Measurements from ENCODE around the gene ATXN10.
"Not testable (repeated sequence)": the region's sequence is repeated elsewhere in the genome, so short reads cannot be mapped to it uniquely, and the experiment has no call there.

ATXN10 gene

GRCh38 chr22:45671783-45672563, at the start of gene ATXN10:
ATXN10 (plus strand) TSS chr22:45671834; CDS start chr22:45672064, 230 bp downstream.
- peak; percentile 59 to 72 for DNase-seq (ENCODE audit: low read depth in 2 of 2)

- no peak for DNase-seq (ENCODE audit: low read depth in 2 of 2)
These were observed 49.6 kb upstream of the ATXN10 start for GRCh38 chr22:45621836-45622600.

- not testable (repeated sequence) for DNase-seq (ENCODE audit: low read depth in 2 of 2)
These were observed 48.0 kb upstream of the ATXN10 start for GRCh38 chr22:45623464-45624145.

- no peak for DNase-seq (ENCODE audit: low read depth in 2 of 2)
These were observed 45.4 kb upstream of the ATXN10 start for GRCh38 chr22:45626198-45626651.

GRCh38 chr22:45627489-45628233, 44.0 kb upstream of the ATXN10 start:
- no peak for DNase-seq (ENCODE audit: low read depth in 2 of 2)

GRCh38 chr22:45628515-45628914, 43.1 kb upstream of the ATXN10 start:
- DNase-seq (ENCODE audit: low read depth in 2 of 2): no peak

GRCh38 chr22:45629469-45630089, 42.1 kb upstream of the ATXN10 start:
- no peak for DNase-seq (ENCODE audit: low read depth in 2 of 2)

- DNase-seq (ENCODE audit: low read depth in 2 of 2): no peak
These were observed 41.2 kb upstream of the ATXN10 start for GRCh38 chr22:45630436-45630835.

GRCh38 chr22:45631140-45631840, 40.3 kb upstream of the ATXN10 start:
- DNase-seq (ENCODE audit: low read depth in 2 of 2): no peak

GRCh38 chr22:45631841-45632238, 39.8 kb upstream of the ATXN10 start:
- no peak for DNase-seq (ENCODE audit: low read depth in 2 of 2)

- no peak for DNase-seq (ENCODE audit: low read depth in 2 of 2)
These were observed 38.7 kb upstream of the ATXN10 start for GRCh38 chr22:45632791-45633515.

GRCh38 chr22:45636683-45637082, 35.0 kb upstream of the ATXN10 start:
- DNase-seq (ENCODE audit: low read depth in 2 of 2): no peak

- DNase-seq (ENCODE audit: low read depth in 2 of 2): no peak
These were observed 33.4 kb upstream of the ATXN10 start for GRCh38 chr22:45638197-45638596.

GRCh38 chr22:45638834-45639746, 32.5 kb upstream of the ATXN10 start:
- DNase-seq (ENCODE audit: low read depth in 2 of 2): no peak

- DNase-seq (ENCODE audit: low read depth in 2 of 2): no peak
These were observed 31.9 kb upstream of the ATXN10 start for GRCh38 chr22:45639747-45640102.

GRCh38 chr22:45640291-45640940, 31.2 kb upstream of the ATXN10 start:
- DNase-seq (ENCODE audit: low read depth in 2 of 2): no peak

- DNase-seq (ENCODE audit: low read depth in 2 of 2): no peak
These were observed 30.6 kb upstream of the ATXN10 start for GRCh38 chr22:45640941-45641621.

- DNase-seq (ENCODE audit: low read depth in 2 of 2): no peak
These were observed 28.6 kb upstream of the ATXN10 start for GRCh38 chr22:45642986-45643385.
